Measurements from ENCODE around the gene LRRFIP1.

DNA sequence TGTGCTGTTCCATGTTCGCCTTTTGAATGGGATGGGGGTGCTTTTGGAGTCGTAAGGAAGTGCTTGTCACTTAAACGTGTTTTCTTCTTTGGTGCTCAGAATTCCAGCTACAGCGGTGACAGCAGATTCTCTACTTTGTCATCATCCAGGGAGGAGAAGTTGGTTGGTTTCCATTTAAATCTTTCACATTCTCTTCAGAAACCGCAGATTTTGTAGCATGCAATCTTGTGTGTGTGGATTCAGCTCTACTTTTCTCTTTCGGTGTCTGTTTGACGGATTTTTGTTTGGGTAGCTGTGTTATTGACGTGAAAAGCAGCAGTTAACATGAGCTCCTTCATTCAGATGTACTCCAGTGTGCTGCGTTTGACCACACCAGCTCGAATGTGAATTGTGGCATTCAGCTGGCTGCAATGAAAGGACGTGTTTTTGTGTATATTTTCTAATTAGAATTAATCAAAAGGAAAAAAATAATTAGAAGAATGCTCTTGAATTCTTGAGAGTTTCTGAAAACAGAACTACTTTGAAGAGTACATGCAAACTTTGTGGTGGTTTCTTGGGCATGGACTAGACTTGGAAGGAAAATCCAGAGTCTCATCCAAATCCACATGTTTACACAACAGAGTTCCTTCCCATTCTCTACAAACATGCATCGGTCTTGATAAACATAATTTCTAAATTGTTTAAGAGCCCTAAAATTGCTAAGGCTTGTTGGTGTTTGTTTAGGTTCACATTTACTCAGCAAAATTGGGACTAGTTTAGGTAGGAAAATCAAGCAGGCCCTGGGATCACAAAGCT, 102.5 kb downstream of the LRRFIP1 start:
- TF ChIP-seq, protein P1, sequence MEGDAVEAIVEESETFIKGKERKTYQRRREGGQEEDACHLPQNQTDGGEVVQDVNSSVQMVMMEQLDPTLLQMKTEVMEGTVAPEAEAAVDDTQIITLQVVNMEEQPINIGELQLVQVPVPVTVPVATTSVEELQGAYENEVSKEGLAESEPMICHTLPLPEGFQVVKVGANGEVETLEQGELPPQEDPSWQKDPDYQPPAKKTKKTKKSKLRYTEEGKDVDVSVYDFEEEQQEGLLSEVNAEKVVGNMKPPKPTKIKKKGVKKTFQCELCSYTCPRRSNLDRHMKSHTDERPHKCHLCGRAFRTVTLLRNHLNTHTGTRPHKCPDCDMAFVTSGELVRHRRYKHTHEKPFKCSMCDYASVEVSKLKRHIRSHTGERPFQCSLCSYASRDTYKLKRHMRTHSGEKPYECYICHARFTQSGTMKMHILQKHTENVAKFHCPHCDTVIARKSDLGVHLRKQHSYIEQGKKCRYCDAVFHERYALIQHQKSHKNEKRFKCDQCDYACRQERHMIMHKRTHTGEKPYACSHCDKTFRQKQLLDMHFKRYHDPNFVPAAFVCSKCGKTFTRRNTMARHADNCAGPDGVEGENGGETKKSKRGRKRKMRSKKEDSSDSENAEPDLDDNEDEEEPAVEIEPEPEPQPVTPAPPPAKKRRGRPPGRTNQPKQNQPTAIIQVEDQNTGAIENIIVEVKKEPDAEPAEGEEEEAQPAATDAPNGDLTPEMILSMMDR (IDR thresholded peaks at IDR 0.05): no peak
- TF ChIP-seq POLR2AphosphoS5 (IDR thresholded peaks at IDR 0.05) (no peak), POLR2A (IDR thresholded peaks at IDR 0.05) (no peak)

Data from prostate gland (tissue), 2 donors.